ENCODE results near the gene LPGAT1.

- TF ChIP-seq, protein P1, sequence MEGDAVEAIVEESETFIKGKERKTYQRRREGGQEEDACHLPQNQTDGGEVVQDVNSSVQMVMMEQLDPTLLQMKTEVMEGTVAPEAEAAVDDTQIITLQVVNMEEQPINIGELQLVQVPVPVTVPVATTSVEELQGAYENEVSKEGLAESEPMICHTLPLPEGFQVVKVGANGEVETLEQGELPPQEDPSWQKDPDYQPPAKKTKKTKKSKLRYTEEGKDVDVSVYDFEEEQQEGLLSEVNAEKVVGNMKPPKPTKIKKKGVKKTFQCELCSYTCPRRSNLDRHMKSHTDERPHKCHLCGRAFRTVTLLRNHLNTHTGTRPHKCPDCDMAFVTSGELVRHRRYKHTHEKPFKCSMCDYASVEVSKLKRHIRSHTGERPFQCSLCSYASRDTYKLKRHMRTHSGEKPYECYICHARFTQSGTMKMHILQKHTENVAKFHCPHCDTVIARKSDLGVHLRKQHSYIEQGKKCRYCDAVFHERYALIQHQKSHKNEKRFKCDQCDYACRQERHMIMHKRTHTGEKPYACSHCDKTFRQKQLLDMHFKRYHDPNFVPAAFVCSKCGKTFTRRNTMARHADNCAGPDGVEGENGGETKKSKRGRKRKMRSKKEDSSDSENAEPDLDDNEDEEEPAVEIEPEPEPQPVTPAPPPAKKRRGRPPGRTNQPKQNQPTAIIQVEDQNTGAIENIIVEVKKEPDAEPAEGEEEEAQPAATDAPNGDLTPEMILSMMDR (IDR thresholded peaks at IDR 0.05), result no peak
- no peak for TF ChIP-seq EZH2phosphoT487 (IDR thresholded peaks at IDR 0.05)
Observed at GRCh38 chr1:211804915-211805314, 25.6 kb downstream of the LPGAT1 start.
